Measurements from ENCODE around the gene CCDC117.

DNA sequence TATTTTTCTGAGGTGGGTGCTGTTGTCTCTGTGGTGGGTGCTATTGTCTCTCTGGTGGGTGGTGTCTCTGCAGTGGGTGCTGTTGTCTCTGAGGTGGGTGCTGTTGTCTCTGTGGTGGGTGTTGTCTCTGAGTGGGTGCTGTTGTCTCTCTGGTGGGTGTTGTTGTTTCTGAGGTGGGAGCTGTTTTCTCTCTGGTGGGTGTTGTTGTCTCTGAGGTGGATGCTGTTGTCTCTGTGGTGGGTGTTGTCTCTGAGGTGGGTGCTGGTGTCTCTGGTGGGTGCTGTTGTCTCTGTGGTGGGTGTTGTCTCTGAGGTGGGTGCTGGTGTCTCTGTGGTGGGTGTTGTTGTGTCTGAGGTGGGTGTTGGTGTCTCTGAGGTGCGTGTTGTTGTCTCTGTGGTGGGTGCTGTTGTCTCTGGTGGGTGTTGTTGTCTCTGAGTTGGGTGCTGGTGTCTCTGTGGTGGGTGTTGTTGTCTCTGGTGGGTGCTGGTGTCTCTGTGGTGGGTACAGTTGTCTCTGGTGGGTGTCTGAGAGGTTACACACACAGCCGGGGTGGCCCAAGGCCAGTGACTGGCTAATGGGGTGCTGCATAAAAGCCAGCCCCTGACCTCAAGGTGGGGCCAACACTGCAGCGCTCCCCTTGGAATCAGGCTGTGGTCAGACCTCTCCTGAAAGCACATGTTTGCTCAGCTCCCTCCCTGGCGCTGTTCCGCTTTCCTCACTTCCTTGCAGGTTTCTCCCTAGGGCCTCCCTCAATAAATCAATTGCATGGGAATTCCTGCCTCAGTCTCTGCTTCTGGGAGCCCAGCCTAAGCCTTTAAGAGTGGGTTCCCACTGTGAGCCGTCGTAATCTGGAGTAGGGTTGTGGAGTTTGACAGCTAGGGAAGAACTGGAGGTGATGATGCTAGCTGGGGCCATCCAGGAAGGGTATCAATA lies 58.9 kb downstream of the CCDC117 start:
- TF ChIP-seq, protein P1, sequence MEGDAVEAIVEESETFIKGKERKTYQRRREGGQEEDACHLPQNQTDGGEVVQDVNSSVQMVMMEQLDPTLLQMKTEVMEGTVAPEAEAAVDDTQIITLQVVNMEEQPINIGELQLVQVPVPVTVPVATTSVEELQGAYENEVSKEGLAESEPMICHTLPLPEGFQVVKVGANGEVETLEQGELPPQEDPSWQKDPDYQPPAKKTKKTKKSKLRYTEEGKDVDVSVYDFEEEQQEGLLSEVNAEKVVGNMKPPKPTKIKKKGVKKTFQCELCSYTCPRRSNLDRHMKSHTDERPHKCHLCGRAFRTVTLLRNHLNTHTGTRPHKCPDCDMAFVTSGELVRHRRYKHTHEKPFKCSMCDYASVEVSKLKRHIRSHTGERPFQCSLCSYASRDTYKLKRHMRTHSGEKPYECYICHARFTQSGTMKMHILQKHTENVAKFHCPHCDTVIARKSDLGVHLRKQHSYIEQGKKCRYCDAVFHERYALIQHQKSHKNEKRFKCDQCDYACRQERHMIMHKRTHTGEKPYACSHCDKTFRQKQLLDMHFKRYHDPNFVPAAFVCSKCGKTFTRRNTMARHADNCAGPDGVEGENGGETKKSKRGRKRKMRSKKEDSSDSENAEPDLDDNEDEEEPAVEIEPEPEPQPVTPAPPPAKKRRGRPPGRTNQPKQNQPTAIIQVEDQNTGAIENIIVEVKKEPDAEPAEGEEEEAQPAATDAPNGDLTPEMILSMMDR (IDR thresholded peaks at IDR 0.05), result no peak
- no peak for TF ChIP-seq ZFX (IDR thresholded peaks at IDR 0.05; ENCODE audit: borderline replicate concordance)
